ENCODE data around the gene C6orf89.

- TF ChIP-seq ZNF317 (CRISPR knock-in tag; IDR thresholded peaks at IDR 0.05; ENCODE audit: borderline replicate concordance, low read depth) (no peak), TCF7 (CRISPR knock-in tag; IDR thresholded peaks at IDR 0.05; ENCODE audit: low read depth) (no peak), CTCF (IDR thresholded peaks at IDR 0.05) (no peak), USF1 (CRISPR knock-in tag; IDR thresholded peaks at IDR 0.05) (no peak), CREB1 (CRISPR knock-in tag; IDR thresholded peaks at IDR 0.05) (no peak), STAT6 (CRISPR knock-in tag; conservative IDR thresholded peaks at IDR 0.05; ENCODE audit: low read depth) (no peak), CREM (CRISPR knock-in tag; IDR thresholded peaks at IDR 0.05) (no peak)
Observed at GRCh38 chr6:36967757-36968156, 82.0 kb downstream of the C6orf89 start.

Data from WTC11 (cell line).